Caki2 (cell line): ENCODE results near the gene G0S2. TPM values are rescaled to one million over a fixed set of nuclear protein-coding genes. Genes with fewer than 3 reads are reported as not detected.
A peak's percentile ranks its signal among the peaks of the same experiment; 100 is the strongest.

Experiments
- DNase-seq: peaks from one replicate; pipeline ENCODE4 v3.0.0-alpha.2; 2015; ENCODE audit warnings: low read depth
- in situ Hi-C: cut with HindIII; loops from 2 replicates; pipeline ENCODE4 v1.10.0; 2016; ENCODE audit warnings: low sequenced_read_pairs, low pct_unique_long_range_greater_than_20kb, mixed read lengths
- total RNA-seq: library from RNA; depleted of rRNA; stranded (reverse); fragments of >200 nt; shearing (Covaris generic); gene quantifications from 2 replicates; pipeline ENCODE4 v1.2.3, GENCODE V29; 2014; ENCODE audit warnings: low replicate concordance

The G0S2 gene
- total RNA-seq, 1 experiment from 2014 or later = 8.1 TPM

DNA sequence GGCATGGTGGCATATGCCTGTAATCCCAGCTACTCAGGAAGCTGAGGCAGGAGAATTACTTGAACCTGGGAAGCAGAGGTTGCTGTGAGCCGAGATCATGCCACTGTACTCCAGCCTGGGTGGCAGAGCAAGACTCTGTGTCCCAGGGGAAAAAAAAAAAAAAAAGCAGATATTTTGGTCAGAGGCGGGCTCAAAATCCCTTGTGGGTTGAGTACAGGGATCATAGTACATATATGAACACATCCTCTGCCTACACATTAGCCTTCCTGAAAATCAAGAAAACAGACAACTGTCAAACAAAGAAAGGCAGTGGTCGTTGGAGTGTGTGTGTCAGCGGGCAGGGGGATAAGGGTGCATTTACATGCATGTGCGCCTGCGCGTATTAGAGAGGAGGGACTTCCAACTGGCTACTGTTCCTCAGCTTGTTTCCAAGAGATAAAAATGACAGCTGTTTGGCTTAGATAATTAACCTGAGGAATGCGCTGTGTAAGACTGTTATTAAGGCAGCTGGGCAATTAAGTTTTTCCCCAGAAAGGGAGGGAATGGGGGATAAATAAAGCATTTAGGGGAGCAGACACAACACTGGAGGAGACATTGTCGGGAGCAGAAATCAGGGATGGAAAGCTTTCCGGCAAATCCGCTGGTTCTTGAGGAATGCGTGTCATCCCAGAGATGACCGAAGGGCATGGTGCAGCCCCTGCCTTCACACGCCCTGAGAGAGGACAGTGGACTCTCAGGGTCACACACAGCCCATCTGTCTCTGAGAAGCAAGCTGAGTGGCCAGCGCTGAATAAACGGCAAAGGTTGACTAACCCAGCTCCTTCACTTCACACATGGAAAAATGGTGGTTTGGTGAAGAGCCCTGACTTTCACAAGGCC, 29.4 kb upstream of the G0S2 start:
- DNase-seq = no peak
- in situ Hi-C loops = no loop called here

DNA sequence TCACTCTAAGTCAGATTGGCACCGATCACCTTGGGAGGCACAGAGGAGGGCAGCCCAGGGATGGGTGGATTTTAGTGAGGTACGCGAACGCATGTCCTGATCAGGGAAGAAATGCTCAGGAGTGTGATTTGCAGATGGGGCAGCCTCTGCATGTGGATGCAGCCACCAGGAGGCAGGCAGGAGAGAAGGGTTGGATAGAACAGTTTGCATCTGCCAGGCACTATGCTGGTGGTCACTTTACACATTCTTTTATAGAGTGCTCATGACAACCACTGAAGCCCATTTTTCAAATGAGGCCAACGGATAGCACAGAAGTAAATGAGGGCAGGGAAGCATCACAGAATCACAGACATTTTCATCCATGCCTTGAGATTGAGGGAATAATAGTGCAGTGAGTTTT, 28.7 kb upstream of the G0S2 start:
- DNase-seq = no peak
- in situ Hi-C loops = no loop called here

- in situ Hi-C loops = no loop called here
- DNase-seq = no peak
Measured at GRCh38 chr1:209647156-209647555, 28.1 kb upstream of the G0S2 start.

DNA sequence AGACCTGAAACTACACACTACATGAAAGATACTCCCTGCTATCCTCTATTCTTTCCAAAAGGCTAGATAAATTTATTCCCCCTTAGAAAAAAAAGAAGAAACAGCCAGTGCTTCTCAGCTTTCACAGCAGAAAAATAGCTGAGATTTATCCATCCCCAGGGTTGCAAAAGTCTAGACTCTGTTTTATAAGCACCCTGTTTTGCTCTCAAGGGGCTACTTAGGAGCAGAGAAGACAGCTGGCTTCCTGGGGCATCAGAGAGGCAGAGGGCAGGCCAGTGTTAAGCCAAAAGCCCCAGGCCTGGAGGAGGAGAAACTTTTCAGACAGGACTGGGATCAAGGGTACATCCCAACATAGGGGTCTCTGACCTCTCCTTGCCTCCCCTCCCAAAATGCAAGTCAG, 26.9 kb upstream of the G0S2 start:
- DNase-seq = no peak
- in situ Hi-C loops = no loop called here

- in situ Hi-C loops = no loop called here
- DNase-seq = peak; percentile 79
Measured at GRCh38 chr1:209648931-209649776, 26.1 kb upstream of the G0S2 start.

DNA sequence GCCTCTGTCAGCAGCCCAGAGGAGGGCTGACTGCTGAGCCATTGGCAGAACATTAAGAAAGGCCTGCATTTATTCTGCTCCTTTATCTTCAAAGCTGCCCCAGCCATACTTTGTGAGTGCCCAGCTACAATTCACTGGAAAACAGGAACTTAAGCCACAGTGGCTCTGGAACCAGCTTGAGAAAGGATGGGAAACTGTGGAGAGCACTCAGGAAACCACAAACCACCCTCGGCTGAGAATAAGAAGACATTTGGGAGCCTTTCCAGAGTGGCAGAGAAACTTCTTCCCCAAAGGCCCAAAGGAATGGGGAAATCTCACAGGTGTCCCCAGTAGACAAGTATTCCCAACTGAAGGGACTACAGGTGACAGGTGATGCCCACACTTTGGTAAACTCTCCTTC, 24.8 kb upstream of the G0S2 start:
- DNase-seq = no peak

GRCh38 chr1:209651138-209651587, 24.0 kb upstream of the G0S2 start:
- peak; percentile 79 for DNase-seq
- in situ Hi-C loops = no loop called here

More for the DNA sequence above, 24.8 kb upstream of the G0S2 start:
- in situ Hi-C loops = no loop called here

- in situ Hi-C loops = no loop called here
- DNase-seq = peak; percentile 25
Measured at GRCh38 chr1:209652121-209652735, 23.0 kb upstream of the G0S2 start, which contains the start of gene LAMB3. Gene LAMB3, minus strand, starts transcription at chr1:209652425. Its CDS starts 1,481 bp downstream, at chr1:209650944.

- in situ Hi-C loops = no loop called here
- peak; percentile 94 for DNase-seq
Measured at GRCh38 chr1:209652873-209653401, 22.3 kb upstream of the G0S2 start.

DNA sequence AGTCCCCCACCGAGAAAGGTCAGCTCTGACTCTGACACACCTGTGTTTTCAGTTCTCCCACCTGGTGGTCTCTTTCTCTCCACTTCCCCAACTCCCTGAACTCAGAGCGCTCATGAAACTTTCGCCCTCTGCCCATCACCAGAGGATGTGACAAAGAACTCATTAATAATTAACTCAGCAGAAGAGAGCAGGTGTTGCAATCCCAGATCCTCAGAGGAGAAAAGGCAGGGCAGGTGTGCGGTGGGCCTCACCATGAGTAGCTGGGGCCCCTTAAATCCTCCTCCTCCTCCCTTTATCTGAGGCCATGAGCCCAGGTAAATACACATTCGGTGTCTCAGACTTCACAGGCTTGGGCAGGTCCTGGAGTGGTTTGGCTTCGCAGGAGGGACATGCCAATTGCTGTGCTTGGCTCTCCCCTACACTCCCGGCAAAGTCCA, 21.3 kb upstream of the G0S2 start:
- peak; percentile 40 for DNase-seq

GRCh38 chr1:209655411-209656231, 19.6 kb upstream of the G0S2 start:
- in situ Hi-C loops = no loop called here

More for the DNA sequence above, 21.3 kb upstream of the G0S2 start:
- in situ Hi-C loops = no loop called here

GRCh38 chr1:209657140-209657879, 17.9 kb upstream of the G0S2 start:
- DNase-seq = peak; percentile 41
- in situ Hi-C loops = no loop called here

More at GRCh38 chr1:209655411-209656231, 19.6 kb upstream of the G0S2 start:
- no peak for DNase-seq

GRCh38 chr1:209657918-209658317, 17.3 kb upstream of the G0S2 start:
- in situ Hi-C loops = no loop called here
- no peak for DNase-seq

- no peak for DNase-seq
- in situ Hi-C loops = no loop called here
Measured at GRCh38 chr1:209659909-209660308, 15.3 kb upstream of the G0S2 start.

DNA sequence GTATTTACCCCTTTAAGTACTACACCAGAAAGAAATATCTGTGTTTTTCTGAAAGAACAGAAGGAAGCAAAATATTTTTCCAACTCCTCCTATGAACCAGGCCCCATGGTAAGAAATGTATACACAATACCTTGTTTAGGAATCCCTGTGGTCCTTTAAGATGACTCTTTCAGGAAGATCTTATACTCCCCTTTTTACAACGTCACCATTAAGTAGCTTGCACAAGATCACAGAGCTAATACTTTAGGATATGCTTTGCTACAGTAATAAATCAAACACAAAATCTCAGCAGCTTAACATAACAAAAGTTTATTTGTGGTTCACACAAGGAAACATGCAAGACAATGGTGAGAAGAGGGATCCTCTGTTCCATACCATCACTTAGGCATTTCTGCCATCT, 14.1 kb upstream of the G0S2 start:
- DNase-seq = no peak
- in situ Hi-C loops = no loop called here

- in situ Hi-C loops = no loop called here
- DNase-seq = no peak
Measured at GRCh38 chr1:209662879-209663327, 12.3 kb upstream of the G0S2 start.

GRCh38 chr1:209667103-209667502, 8.1 kb upstream of the G0S2 start:
- no peak for DNase-seq
- in situ Hi-C loops = no loop called here
